Measurements from ENCODE around the gene CROCC. TPM values are rescaled to one million over a fixed set of nuclear protein-coding genes. Genes with fewer than 3 reads are reported as not detected.
"Not testable (repeated sequence)": the region's sequence is repeated elsewhere in the genome, so short reads cannot be mapped to it uniquely, and the experiment has no call there.

The CROCC gene
- total RNA-seq, 1 donor = 13.8 TPM

DNA sequence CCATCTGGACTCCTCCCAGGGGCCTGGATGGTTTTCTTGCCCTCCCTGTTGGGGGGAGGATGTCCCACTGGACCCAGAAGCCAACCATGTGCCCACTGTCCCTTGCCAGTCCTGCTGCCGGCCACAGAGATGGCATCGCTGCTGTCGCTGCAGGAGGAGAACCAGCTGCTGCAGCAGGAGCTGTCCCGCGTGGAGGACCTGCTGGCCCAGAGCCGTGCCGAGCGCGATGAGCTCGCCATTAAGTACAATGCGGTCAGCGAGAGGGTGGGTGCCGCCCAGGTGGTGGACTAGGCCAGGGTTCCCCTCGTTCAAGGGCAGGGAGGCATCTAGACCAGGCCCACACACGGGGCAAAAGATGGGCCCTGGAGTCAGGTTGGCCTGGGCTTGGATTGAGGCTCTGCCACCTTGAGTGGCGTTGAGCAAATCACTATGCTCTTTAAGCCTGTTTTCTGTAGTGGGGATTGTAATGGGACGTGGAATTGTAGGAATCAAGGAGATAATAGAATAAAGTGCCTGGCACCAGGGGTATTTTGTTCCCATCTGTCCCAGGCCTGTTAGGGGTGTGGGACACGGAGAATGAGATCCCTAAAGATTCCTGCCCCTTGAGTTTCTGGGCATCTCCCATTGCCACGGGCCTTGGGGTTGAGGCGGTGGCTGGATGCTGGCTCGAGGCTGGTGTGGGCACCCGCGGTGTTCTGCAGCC lies 2.6 kb downstream of the CROCC start:
- H3K4me3 ChIP-seq (ENCODE audit: low read depth, low read length) = no peak overlapping the region
- DNase-seq (ENCODE audit: low read depth) = no peak
- TF ChIP-seq, protein P1, sequence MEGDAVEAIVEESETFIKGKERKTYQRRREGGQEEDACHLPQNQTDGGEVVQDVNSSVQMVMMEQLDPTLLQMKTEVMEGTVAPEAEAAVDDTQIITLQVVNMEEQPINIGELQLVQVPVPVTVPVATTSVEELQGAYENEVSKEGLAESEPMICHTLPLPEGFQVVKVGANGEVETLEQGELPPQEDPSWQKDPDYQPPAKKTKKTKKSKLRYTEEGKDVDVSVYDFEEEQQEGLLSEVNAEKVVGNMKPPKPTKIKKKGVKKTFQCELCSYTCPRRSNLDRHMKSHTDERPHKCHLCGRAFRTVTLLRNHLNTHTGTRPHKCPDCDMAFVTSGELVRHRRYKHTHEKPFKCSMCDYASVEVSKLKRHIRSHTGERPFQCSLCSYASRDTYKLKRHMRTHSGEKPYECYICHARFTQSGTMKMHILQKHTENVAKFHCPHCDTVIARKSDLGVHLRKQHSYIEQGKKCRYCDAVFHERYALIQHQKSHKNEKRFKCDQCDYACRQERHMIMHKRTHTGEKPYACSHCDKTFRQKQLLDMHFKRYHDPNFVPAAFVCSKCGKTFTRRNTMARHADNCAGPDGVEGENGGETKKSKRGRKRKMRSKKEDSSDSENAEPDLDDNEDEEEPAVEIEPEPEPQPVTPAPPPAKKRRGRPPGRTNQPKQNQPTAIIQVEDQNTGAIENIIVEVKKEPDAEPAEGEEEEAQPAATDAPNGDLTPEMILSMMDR (IDR thresholded peaks at IDR 0.05; ENCODE audit: insufficient read depth, low read depth, low read length) = no peak

DNA sequence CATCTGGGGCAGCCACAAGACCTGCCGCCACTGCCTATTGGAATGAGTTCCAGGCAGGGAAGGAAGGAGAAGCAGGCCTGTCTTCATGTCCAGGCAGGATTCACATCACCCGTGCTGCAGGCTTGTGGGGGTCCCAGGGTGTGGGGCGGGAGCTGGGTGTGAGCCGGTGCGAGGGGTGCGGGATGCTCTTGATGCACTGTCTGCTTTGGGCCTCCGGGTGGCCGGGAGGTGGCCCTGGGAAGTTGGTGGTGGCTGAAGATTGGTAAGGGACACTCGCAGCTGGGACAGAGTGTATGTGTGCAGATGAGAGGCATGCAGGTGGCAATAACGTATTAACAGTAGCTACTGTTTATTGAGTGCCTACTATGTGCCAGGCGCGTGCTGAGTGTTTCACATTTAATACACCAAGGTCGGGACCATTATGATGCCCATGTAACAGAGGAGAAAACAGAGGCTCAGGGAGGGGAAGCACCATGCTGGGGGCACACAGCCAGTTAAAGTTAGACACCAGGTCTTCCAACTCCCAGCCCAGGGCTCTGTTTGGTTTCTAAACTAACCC lies 3.3 kb downstream of the CROCC start:
- no peak overlapping the region for H3K4me3 ChIP-seq (ENCODE audit: low read depth, low read length)
- no peak for DNase-seq (ENCODE audit: low read depth)
- TF ChIP-seq, protein P1 (IDR thresholded peaks at IDR 0.05; ENCODE audit: insufficient read depth, low read depth, low read length) = no peak

DNA sequence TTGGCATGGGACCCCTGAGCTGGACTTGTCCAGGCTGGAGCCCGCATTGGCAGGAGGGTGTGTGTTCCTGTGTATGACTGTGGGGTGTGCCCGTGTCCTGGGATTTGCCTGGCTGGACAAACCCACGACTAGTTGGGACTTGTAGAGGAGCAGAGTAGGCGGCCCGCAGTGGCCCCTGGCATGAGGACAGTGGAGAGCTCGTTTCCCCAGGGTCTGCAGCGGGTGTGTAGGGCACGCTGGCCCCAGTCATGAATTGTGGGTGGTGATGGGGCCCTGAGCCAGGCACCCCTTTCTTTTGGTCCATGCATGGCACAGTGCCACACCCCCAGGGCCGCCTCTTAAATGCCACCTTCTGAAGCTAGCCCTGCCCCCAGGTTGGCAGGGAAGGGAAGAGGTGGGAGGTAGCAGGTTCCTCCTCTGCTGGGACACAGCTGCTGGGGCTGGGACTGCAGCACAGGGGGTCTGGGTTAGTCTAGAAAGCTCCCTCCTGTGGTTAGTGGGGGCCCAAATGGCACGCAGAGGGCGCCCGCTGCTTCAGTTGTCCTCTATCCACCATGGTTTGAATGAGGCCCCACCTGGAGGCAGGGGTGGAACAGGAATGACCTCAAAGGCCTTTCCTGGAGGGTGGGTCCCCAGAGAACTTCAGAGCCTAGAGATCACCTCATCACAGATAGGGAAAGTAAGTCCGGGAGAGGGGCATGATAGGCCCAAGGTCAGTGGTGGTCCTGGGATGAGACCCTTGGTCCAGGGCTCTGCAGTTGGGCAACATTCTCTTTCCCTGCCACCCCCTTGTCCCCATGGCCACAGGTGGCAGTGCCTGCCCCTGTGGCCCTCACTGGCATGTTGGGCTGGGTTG lies 4.1 kb downstream of the CROCC start:
- TF ChIP-seq, protein P1 (IDR thresholded peaks at IDR 0.05; ENCODE audit: insufficient read depth, low read depth, low read length) = no peak
- no peak for DNase-seq (ENCODE audit: low read depth)
- no peak overlapping the region for H3K4me3 ChIP-seq (ENCODE audit: low read depth, low read length)

DNA sequence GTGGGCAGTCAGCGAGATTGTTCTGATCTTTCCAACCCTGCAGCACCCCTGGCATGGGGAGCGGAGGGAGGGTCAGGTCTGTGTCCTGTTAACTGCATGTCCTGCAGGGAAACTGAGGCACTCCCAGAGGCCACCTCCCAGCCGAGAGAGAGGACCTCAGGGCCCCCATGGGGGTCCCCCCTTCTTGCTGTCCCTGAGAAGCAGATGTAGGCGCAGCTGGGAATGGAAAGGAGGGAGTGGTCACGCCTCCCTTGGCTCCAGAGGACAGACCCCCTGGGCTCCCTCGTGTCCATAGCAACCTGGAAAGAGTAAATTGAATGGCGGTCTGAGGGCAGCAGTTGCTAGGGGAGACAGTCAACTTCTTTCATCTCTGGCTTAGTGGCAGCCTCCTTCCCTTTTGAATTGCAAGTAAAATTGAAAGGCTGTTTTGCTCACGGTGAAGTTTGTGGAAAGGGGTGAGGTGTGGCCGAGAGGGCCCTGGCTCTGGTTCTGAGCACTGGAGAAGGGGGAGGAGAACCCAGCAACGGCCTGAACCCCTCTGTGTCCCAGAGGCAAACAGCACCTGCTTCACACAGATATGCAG lies 4.9 kb downstream of the CROCC start:
- DNase-seq (ENCODE audit: low read depth) = no peak
- TF ChIP-seq, protein P1 (IDR thresholded peaks at IDR 0.05; ENCODE audit: insufficient read depth, low read depth, low read length) = no peak
- H3K4me3 ChIP-seq (ENCODE audit: low read depth, low read length) = no peak overlapping the region

DNA sequence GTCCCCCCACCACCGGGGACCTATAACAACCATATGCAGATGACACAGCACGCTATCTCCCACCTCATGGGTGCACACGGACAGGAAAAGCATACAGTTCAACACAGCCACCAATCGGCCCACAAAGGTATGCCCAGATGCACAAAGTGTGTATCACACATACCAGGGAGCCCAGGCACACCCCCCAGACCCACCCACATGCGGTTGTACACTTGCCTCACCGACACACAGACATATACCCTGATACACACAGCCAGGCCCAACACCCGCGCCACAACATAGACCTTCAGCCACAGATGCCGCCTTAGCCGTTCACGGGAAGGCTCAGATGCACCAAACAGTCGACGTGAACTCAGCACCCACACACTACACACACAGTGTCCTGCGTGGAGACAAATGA lies 5.5 kb downstream of the CROCC start:
- no peak overlapping the region for H3K4me3 ChIP-seq (ENCODE audit: low read depth, low read length)
- no peak for DNase-seq (ENCODE audit: low read depth)
- TF ChIP-seq, protein P1 (IDR thresholded peaks at IDR 0.05; ENCODE audit: insufficient read depth, low read depth, low read length) = no peak

DNA sequence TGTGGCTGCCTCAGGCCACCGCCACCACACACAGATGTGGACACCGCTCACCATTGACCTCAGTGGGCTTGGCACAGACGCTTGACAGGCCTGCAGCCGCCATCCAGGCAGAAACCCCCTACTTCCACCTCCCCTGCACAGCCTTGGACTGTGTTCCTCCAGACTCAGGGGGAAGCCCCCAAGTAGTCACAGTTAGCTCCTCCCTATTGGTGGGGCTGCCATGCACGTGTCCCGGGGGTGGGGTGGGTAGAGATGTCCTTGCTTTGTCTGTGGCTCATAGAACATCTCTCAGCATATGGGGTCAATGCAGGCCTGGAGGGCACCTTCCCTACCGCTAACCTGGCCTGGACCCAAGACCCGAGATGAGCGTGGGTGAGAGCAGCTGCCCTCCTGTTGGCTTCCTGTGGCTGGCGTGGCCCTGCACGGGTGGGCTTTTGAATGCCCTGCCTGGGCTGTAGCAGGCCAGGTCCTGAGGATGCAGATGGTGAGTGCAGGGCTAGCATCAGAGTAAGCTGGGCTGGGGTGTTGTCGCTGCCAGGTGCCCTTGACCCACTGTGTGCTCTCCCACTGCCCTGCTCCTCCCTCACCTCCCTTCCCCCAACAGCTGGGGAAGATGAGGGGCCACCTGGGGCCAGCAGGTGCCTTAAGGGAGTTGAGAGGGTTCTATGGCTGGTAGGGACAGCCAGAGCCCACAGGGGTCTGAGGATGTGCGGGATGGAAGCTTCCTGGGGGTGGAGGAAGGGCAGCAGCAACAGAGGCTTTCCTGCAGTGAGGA lies 6.2 kb downstream of the CROCC start:
- TF ChIP-seq, protein P1 (IDR thresholded peaks at IDR 0.05; ENCODE audit: insufficient read depth, low read depth, low read length) = no peak
- no peak for DNase-seq (ENCODE audit: low read depth)
- no peak overlapping the region for H3K4me3 ChIP-seq (ENCODE audit: low read depth, low read length)

DNA sequence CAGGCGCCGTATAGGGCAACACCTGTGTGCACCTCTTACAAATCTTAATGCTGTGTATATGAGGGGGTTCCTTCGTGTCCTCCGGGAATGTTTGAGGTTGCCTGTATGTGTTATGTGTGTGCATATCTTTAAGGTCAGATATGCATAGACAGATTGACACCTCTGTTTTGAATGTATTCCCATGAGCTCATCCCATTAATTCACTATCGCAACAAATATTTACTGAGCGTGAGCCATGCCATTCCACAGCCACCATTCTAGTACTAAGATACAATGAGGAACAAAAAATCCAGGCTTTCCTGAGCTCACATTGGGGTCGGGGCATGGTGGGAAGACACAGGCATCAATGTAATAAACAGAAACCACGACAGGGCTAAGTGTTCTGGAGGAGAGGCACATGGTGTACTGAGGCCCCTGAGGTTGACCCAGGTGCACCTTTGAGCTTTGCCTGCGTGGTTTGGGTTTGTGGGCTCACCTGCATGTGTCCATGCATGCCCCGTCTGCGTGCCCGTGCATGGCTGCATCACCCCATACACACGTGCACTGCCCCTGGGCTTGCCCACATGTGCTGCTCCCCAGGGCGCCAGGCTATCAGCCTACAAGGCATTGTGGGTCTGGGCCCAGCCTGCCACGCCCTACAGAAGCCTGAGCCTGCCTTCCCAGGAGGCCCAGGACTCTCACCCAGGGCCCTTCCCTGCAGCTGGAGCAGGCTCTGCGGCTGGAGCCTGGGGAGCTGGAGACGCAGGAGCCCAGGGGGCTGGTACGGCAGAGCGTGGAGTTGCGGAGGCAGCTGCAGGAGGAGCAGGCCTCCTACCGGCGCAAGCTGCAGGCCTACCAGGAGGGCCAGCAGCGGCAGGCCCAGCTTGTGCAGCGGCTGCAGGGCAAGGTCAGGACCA lies 7.7 kb downstream of the CROCC start:
- H3K4me3 ChIP-seq (ENCODE audit: low read depth, low read length); DNase-seq (ENCODE audit: low read depth): not testable (repeated sequence)

DNA sequence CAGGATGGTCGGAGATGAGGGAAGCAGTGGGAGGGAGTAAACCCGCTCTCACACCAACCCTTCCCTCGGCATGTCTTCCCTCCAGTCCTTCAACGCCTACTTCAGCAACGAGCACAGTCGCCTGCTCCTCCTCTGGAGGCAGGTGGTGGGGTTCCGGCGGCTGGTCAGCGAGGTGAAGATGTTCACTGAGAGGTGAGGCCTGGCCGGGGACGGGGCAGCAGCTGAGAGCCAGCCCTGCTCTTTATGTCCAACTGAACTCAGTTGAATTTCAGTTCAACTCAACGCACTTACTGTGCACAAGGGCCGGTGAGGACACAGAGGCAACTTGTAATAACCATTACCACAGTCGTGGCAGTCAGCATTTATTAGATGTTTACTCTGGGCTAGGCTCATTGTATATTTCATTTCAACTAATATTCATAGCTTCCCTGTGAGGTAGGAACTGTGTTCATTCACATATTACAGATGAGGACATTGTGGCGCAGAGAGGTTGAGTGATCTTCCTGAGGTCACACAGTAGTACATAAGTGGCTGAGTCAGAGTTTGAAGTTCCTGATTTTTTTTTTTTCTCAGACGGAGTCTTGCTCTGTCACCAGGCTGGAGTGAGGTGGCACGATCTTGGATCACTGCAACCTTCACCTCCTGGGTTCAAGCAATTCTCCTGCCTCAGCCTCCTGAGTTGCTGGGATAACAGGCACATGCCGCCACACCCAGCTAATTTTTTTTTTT lies 9.6 kb downstream of the CROCC start:
- H3K4me3 ChIP-seq (ENCODE audit: low read depth, low read length); DNase-seq (ENCODE audit: low read depth): not testable (repeated sequence)

Measured in fibroblast of villous mesenchyme (primary cell).